Medulla oblongata (tissue), 1 donor: ENCODE data around the gene KHK.

Experiments
- DNase-seq: peaks from one replicate; pipeline ENCODE4 v3.0.0-alpha.2; 2015; ENCODE audit errors: extremely low spot score

KHK gene

GRCh38 chr2:27126252-27126710, 39.7 kb downstream of the KHK start:
- peak; percentile 10 for DNase-seq

- DNase-seq = no peak
Measured at GRCh38 chr2:27127883-27128667, 41.5 kb downstream of the KHK start.

GRCh38 chr2:27128668-27129571, 42.3 kb downstream of the KHK start:
- DNase-seq = no peak

GRCh38 chr2:27130396-27130795, 43.8 kb downstream of the KHK start:
- DNase-seq = no peak

GRCh38 chr2:27131429-27131828, 44.9 kb downstream of the KHK start:
- DNase-seq = no peak

- no peak for DNase-seq
Measured at GRCh38 chr2:27133195-27133875, 46.8 kb downstream of the KHK start.

- DNase-seq = peak; percentile 97
Measured at GRCh38 chr2:27133905-27134780, 47.6 kb downstream of the KHK start, which contains the start of gene PREB. TSS of gene PREB (minus strand) at chr2:27134636. CDS start at chr2:27134421, 215 bp downstream.

GRCh38 chr2:27134781-27135477, 48.4 kb downstream of the KHK start:
- DNase-seq = no peak

- DNase-seq = no peak
Measured at GRCh38 chr2:27135478-27135955, 48.9 kb downstream of the KHK start.

GRCh38 chr2:27136751-27137150, 50.2 kb downstream of the KHK start:
- no peak for DNase-seq

- no peak for DNase-seq
Measured at GRCh38 chr2:27137322-27137935, 50.9 kb downstream of the KHK start.

GRCh38 chr2:27138111-27138510, 51.5 kb downstream of the KHK start:
- DNase-seq = no peak

GRCh38 chr2:27139310-27139709, 52.7 kb downstream of the KHK start, which contains the start of gene PRR30:
TSS of gene PRR30 (minus strand) at chr2:27139410. CDS start at chr2:27138329, 1,081 bp downstream.
- DNase-seq = no peak

GRCh38 chr2:27143285-27143684, 56.7 kb downstream of the KHK start:
- no peak for DNase-seq

GRCh38 chr2:27145682-27146081, 59.1 kb downstream of the KHK start:
- no peak for DNase-seq

GRCh38 chr2:27147935-27148334, 61.4 kb downstream of the KHK start:
- DNase-seq = no peak

- no peak for DNase-seq
Measured at GRCh38 chr2:27148801-27149439, 62.3 kb downstream of the KHK start, which contains the start of gene TCF23. TSS of gene TCF23 (plus strand) at chr2:27149004. CDS start at chr2:27149134, 130 bp downstream.

- no peak for DNase-seq
Measured at GRCh38 chr2:27149570-27150405, 63.2 kb downstream of the KHK start.
